Dermis blood vessel endothelial cell (primary cell): Measurements from ENCODE around the gene DIP2C. TPM values are rescaled to one million over a fixed set of nuclear protein-coding genes. Genes with fewer than 3 reads are reported as not detected.

Source experiments
- DNase-seq: peaks from one replicate; pipeline ENCODE4 v3.0.0; 2010
- total RNA-seq: library from RNA; depleted of rRNA; stranded (reverse); fragments of >200 nt; gene quantifications from 2 replicates; pipeline ENCODE4 v1.2.3, GENCODE V29; 2014

Gene DIP2C
- total RNA-seq, 1 donor from 2014 or later, result 6.5 TPM

- DNase-seq, result no peak
Observed at GRCh38 chr10:625751-626711, 63.4 kb downstream of the DIP2C start.

DNA sequence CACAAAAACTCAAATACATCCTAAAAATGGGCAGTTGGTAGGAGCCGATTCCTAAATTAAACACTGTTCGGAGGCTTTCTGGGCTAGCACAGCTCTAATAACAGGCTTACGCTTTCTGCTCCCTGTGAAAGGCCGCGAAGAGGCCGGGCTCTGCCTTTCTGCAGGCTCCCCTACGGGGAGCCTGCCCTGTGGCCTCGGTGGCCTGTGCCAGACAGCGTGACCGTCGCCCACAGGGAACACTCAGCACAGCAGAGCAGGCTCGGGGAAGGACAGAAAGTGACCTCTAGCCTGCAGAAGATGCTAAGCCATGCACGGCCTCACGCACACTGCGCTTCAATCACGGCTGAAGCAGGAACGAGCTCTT lies 64.2 kb downstream of the DIP2C start:
- DNase-seq, result peak; percentile 19

- DNase-seq, result peak; percentile 82
Observed at GRCh38 chr10:624605-625332, 64.7 kb downstream of the DIP2C start.

GRCh38 chr10:624312-624604 lies 65.2 kb downstream of the DIP2C start:
- no peak for DNase-seq

- no peak for DNase-seq
Observed at GRCh38 chr10:623477-624311, 65.8 kb downstream of the DIP2C start.

DNA sequence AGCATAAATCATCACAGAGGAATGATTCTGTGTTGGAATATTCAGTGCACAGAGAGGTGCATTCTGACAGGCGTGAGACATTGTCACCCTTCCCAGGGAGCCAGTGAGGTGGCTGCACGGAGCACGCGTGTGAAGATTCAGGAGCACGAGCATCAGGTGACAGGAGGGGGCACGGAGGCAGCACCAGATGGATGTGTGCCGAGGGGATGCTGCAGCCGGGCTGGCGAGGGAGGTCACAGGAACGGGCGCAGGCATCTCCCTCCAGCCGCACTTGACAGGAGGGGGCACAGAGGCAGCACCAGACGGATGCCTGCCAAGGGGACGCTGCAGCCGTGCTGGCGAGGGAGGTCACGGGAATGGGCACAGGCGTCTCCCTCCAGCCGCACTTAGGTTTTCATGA lies 66.5 kb downstream of the DIP2C start:
- no peak for DNase-seq

GRCh38 chr10:621981-622740 lies 67.3 kb downstream of the DIP2C start:
- no peak for DNase-seq

GRCh38 chr10:621513-621912 lies 68.0 kb downstream of the DIP2C start:
- peak; percentile 15 for DNase-seq

- no peak for DNase-seq
Observed at GRCh38 chr10:620971-621370, 68.5 kb downstream of the DIP2C start.

DNA sequence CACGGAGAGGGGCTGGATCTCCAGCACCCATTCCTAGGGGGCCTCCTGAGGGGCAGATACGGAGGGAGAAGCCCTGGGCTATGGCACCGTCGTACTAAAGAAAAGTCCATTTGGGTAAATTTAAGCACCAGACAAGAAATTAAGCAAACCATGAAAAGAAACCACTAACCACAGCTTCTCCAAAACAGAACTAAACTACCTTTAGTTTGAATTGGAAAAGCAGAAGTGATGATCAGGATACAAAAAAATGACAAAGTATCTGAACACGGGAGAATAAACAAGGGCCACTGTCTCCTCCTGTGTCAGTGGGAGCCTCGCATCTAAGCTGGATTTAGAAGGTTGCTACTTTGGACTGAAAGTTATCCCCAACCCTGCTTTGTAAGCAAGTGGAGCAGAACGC lies 69.1 kb downstream of the DIP2C start:
- no peak for DNase-seq

- DNase-seq, result no peak
Observed at GRCh38 chr10:619710-620109, 69.8 kb downstream of the DIP2C start.

GRCh38 chr10:618229-618989 lies 71.1 kb downstream of the DIP2C start:
- no peak for DNase-seq

DNA sequence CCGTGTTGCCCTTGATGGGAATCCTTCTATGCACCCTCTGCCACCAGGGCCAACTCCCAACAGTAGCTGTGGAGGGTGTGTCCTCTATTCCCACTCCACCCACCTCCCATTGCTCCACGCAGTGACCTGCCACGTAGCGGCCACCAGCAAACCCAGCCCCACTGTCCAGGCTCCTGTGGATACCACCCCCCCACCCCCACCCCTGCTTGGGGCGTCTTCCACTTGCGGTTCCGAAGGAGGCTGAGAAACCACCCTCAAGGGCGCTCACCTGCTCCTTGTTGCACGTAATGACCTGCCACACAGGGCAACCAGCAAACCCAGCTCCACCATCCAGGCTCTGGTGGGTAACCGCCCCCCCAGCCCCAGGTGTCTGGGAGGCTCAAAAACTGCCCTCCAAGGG lies 72.0 kb downstream of the DIP2C start:
- no peak for DNase-seq

DNA sequence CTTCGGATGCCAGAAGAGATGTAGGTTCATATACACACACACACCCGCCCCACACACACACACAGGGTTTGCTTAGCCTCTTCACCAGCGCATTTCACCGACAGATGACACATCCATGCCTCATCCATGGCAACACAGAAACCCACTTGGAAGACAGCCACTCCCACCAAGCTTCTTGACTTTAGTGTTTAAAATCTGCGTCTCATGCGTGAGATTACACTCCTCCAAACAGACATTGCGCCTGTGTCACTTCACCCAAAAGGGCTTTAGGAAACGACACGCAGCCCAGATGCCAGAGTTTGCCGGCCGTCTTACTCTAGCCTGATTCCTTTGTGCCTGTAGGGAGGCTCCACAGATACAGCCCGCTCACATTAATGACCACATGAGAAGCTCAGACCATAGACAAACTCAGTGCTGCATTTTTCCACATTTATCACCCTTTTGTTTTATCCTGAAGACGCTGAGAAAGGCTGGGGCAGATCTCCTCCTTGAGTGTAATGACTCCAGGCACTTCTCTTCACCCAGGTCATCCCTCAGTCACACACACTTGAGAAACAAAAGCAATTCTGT lies 73.8 kb downstream of the DIP2C start:
- DNase-seq, result no peak

DNA sequence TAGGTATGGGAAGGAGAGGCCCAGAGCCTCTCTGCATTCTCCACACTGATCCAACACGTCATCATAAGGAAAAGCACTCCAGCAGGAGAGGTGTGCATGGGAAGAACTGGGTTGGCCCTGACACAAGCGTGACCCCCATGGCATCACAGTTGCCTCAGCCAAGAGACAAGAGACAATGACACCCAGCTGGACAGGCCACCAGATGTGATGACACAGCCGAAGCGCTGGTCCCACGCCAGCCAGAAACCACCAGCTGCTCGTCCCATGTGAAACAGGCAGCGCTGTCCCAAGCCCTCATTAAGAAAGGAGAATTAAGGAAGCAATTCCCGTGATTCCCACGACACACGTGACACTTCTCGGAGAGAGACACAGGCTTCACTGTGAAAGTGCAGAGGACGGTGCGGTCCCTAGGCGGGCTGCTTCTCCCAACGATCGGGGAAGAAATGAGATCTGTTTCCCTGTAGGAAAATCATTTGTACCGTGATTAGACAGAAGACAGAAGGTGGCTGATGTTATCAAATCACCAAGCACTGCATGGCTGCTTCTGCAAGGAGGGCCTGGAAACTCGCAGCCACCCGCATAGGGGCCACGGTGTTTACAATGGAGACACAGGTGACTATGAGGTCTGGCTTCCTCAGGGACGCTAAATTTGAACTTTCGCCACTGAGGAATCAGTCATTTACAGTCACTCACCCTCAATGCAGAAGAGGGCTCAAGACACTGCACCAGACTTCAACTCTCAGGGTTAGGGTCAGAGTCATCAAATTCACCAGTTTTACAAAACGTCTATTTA lies 74.5 kb downstream of the DIP2C start:
- DNase-seq, result no peak

- no peak for DNase-seq
Observed at GRCh38 chr10:614139-614711, 75.2 kb downstream of the DIP2C start.

GRCh38 chr10:613271-614138 lies 76.0 kb downstream of the DIP2C start:
- no peak for DNase-seq

GRCh38 chr10:612696-613095 lies 76.8 kb downstream of the DIP2C start:
- no peak for DNase-seq
